ENCODE data around the gene LSM14A. TPM values are rescaled to one million over a fixed set of nuclear protein-coding genes. Genes with fewer than 3 reads are reported as not detected.

The LSM14A gene
- polyA plus RNA-seq, 3 donors: 73.2 to 91.8 (median 82.7) TPM

GRCh38 chr19:34265221-34265650, 92.9 kb downstream of the LSM14A start:
- H3K36me3 Mint-ChIP-seq: peaks cover 9 to 15% of the 10 kb centered on the region in 2 donors
- Histone ChIP-seq H3K4me1 (ENCODE audit: control insufficient read depth in 1 of 2, insufficient read depth in 2 of 2, low read length in 2 of 2) (peaks cover 13% of the 10 kb centered on the region in 2 donors), H3K79me2 (ENCODE audit: insufficient read depth, low read length) (no peaks in the 10 kb centered on the region), H3K36me3 (replicated peaks in 1 of 2; ENCODE audit: control insufficient read depth in 1 of 2, insufficient read depth in 2 of 2, low read length in 2 of 2) (no peaks in the 10 kb centered on the region), H3K9me3 (replicated peaks in 1 of 2; ENCODE audit: control insufficient read depth in 1 of 2, insufficient read depth in 1 of 2, low read length in 2 of 2) (no peaks in the 10 kb centered on the region), H3K4me2 (replicated peaks; ENCODE audit: extremely low read depth, low read length, poor library complexity, severe bottlenecking) (no peak overlapping the region), H2AFZ (ENCODE audit: insufficient read depth, low read depth, low read length, poor library complexity, severe bottlenecking) (no peak overlapping the region), H3K4me3 (replicated peaks in 1 of 3; ENCODE audit: low read depth in 2 of 3, low read length in 3 of 3) (no peak overlapping the region), H3K9ac (ENCODE audit: insufficient read depth, low read length, poor library complexity, severe bottlenecking) (no peak overlapping the region), H3K27ac (ENCODE audit: low read depth in 1 of 2, low read length in 2 of 2) (no peak overlapping the region), H4K20me1 (ENCODE audit: insufficient read depth, low read length) (peaks cover 4% of the 10 kb centered on the region), H3K27me3 (ENCODE audit: control insufficient read depth in 2 of 2, insufficient read depth in 2 of 2, low read length in 2 of 2) (peaks cover 3 to 43% of the 10 kb centered on the region in 2 donors)
- peaks cover 45 to 52% (median 48%) of the 10 kb centered on the region in 3 donors for H3K27me3 Mint-ChIP-seq (ENCODE audit: low read depth in 3 of 3)
- 80% methylated on average over 3 of the region's 6 CpGs for WGBS (ENCODE audit: insufficient coverage)
- TF ChIP-seq CTCF (IDR thresholded peaks at IDR 0.05): no peak
- H3K4me1 Mint-ChIP-seq: peaks cover 15% of the 10 kb centered on the region
- intact Hi-C loops (cut with micrococcal nuclease): no loop called here
- no peak for DNase-seq
- H3K27ac Mint-ChIP-seq: no peak overlapping the region
- H3K4me3 Mint-ChIP-seq: peak overlapping the region in 1 of 2 donors; percentile 53
- peaks cover 0 to 3% (median 0%) of the 10 kb centered on the region in 7 donors for H3K9me3 Mint-ChIP-seq

GRCh38 chr19:34269081-34269480, 96.8 kb downstream of the LSM14A start:
- peaks cover 46 to 62% (median 51%) of the 10 kb centered on the region in 3 donors for H3K27me3 Mint-ChIP-seq (ENCODE audit: low read depth in 3 of 3)
- H3K4me1 Mint-ChIP-seq: peaks cover 24% of the 10 kb centered on the region
- Histone ChIP-seq H3K4me2 (replicated peaks; ENCODE audit: extremely low read depth, low read length, poor library complexity, severe bottlenecking) (no peak overlapping the region), H3K79me2 (ENCODE audit: insufficient read depth, low read length) (no peaks in the 10 kb centered on the region), H3K4me3 (replicated peaks in 1 of 3; ENCODE audit: low read depth in 2 of 3, low read length in 3 of 3) (no peak overlapping the region), H3K9me3 (replicated peaks in 1 of 2; ENCODE audit: control insufficient read depth in 1 of 2, insufficient read depth in 1 of 2, low read length in 2 of 2) (no peaks in the 10 kb centered on the region), H4K20me1 (ENCODE audit: insufficient read depth, low read length) (no peaks in the 10 kb centered on the region), H3K27me3 (ENCODE audit: control insufficient read depth in 2 of 2, insufficient read depth in 2 of 2, low read length in 2 of 2) (peaks cover 10 to 54% of the 10 kb centered on the region in 2 donors), H3K9ac (ENCODE audit: insufficient read depth, low read length, poor library complexity, severe bottlenecking) (no peak overlapping the region), H3K36me3 (replicated peaks in 1 of 2; ENCODE audit: control insufficient read depth in 1 of 2, insufficient read depth in 2 of 2, low read length in 2 of 2) (no peaks in the 10 kb centered on the region), H2AFZ (ENCODE audit: insufficient read depth, low read depth, low read length, poor library complexity, severe bottlenecking) (no peak overlapping the region), H3K27ac (ENCODE audit: low read depth in 1 of 2, low read length in 2 of 2) (no peak overlapping the region), H3K4me1 (ENCODE audit: control insufficient read depth in 1 of 2, insufficient read depth in 2 of 2, low read length in 2 of 2) (peaks cover 23% of the 10 kb centered on the region in 2 donors)
- peak overlapping the region in 1 of 2 donors; percentile 72 for H3K4me3 Mint-ChIP-seq
- no peak for DNase-seq
- H3K36me3 Mint-ChIP-seq: peaks cover 9 to 20% of the 10 kb centered on the region in 2 donors
- H3K9me3 Mint-ChIP-seq: peaks cover 0 to 3% (median 0%) of the 10 kb centered on the region in 7 donors
- no peak for TF ChIP-seq CTCF (IDR thresholded peaks at IDR 0.05)
- peak overlapping the region in 1 of 7 donors; percentile 7 for H3K27ac Mint-ChIP-seq
- WGBS (ENCODE audit: insufficient coverage): 77% methylated on average over 4 of the region's 8 CpGs
- intact Hi-C loops (cut with micrococcal nuclease): no loop called here

All from CD14-positive monocyte (primary cell).